Tibial nerve (tissue), 4 donors: ENCODE data around the gene TUBG2. TPM values are rescaled to one million over a fixed set of nuclear protein-coding genes. Genes with fewer than 3 reads are reported as not detected.
A peak's percentile ranks its signal among the peaks of the same experiment; 100 is the strongest.

ENCODE experiments used
- DNase-seq, 2 donors: peaks; one replicate each; pipeline ENCODE4 v3.0.0-alpha.2; 2019; ENCODE audit warnings: low spot score in 2 of 2
- H3K27ac ChIP-seq, 4 donors: fragments of 200-600 bp; sonication (generic) in 3 of 4; one replicate each; pipeline ENCODE4 v1.5.1; 2017 to 2019; ENCODE audit warnings: mild to moderate bottlenecking in 1 of 4
- H3K27me3 ChIP-seq, 2 donors: fragments of 200-600 bp; sonication (generic) in 1 of 2; one replicate each; pipeline versions ENCODE4 v1.5.1 to v1.6.0; 2017 to 2019
- H3K36me3 ChIP-seq, 3 donors: fragments of 200-600 bp; sonication (generic); one replicate each; pipeline ENCODE4 v1.5.1; 2018 to 2019
- H3K4me1 ChIP-seq, 4 donors: fragments of 200-600 bp; sonication (generic) in 3 of 4; one replicate each; pipeline ENCODE4 v1.5.1; 2017 to 2019
- H3K4me3 ChIP-seq, 4 donors: fragments of 200-600 bp; sonication (generic) in 3 of 4; one replicate each; pipeline ENCODE4 v1.5.1; 2017 to 2019; ENCODE audit warnings: mild to moderate bottlenecking in 1 of 4, moderate library complexity in 1 of 4
- H3K9me3 ChIP-seq, 4 donors: fragments of 200-600 bp; sonication (generic) in 3 of 4; one replicate each; pipeline ENCODE4 v1.5.1; 2017 to 2019
- EP300 ChIP-seq, 2 donors: sonication (generic); formaldehyde crosslinking; IDR thresholded peaks; one replicate each; pipeline ENCODE4 v1.6.1; 2017; ENCODE audit warnings: antibody characterized with exemption in 2 of 2, mild to moderate bottlenecking in 1 of 2
- POLR2A ChIP-seq, 2 donors: fragments of 450-650 bp; IDR thresholded peaks; one replicate each; pipeline ENCODE4 v1.6.1; 2017; ENCODE audit warnings: antibody characterized with exemption in 2 of 2, mild to moderate bottlenecking in 2 of 2, moderate library complexity in 2 of 2
- WGBS, 2 donors: methylation state at CpG; one replicate each; pipeline ENCODE4 v1.1.5; 2018; 5-methylcytosine and 5-hydroxymethylcytosine counted together
- total RNA-seq, 4 donors: library from RNA; depleted of rRNA; stranded (reverse); fragments of >200 nt; gene quantifications; one replicate each; pipeline ENCODE4 v1.1.0, GENCODE V29; 2016
- TF ChIP-seq, protein P1 (sequence below), 5 experiments: fragments of 200-600 bp in 3 of 5; fragments of 450-650 bp in 2 of 5; sonication (generic) in 3 of 5; IDR thresholded peaks; one replicate each; pipeline ENCODE4 v1.5.1; 2016 to 2019; ENCODE audit warnings: antibody characterized with exemption in 5 of 5, mild to moderate bottlenecking in 3 of 5, moderate library complexity in 2 of 5

The TUBG2 gene
- total RNA-seq, 4 donors from 2014 or later, result 48.2 to 92.4 (median 77.6) TPM

DNA sequence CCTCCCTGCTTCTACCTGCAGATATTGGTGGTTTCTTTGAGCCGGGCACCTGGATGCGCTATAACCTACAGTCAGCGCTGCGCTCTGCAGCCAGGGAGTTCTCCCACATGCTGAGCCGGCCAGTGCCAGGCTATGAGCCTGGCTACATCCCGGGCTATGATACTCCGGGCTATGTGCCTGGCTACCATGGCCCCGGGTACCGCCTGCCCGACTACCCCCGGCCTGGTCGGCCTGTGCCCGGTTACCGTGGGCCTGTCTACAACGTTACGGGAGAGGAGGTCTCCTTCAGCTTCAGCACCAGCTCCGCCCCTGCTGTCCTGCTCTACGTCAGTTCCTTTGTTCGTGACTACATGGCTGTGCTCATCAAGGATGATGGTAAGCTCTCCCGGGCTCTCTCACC, 36.4 kb downstream of the TUBG2 start:
- TF ChIP-seq EP300 (IDR thresholded peaks at IDR 0.05), result no peak
- no peak for TF ChIP-seq POLR2A (IDR thresholded peaks at IDR 0.05)
- TF ChIP-seq, protein P1, sequence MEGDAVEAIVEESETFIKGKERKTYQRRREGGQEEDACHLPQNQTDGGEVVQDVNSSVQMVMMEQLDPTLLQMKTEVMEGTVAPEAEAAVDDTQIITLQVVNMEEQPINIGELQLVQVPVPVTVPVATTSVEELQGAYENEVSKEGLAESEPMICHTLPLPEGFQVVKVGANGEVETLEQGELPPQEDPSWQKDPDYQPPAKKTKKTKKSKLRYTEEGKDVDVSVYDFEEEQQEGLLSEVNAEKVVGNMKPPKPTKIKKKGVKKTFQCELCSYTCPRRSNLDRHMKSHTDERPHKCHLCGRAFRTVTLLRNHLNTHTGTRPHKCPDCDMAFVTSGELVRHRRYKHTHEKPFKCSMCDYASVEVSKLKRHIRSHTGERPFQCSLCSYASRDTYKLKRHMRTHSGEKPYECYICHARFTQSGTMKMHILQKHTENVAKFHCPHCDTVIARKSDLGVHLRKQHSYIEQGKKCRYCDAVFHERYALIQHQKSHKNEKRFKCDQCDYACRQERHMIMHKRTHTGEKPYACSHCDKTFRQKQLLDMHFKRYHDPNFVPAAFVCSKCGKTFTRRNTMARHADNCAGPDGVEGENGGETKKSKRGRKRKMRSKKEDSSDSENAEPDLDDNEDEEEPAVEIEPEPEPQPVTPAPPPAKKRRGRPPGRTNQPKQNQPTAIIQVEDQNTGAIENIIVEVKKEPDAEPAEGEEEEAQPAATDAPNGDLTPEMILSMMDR (IDR thresholded peaks at IDR 0.05), result no peak
- no peak for DNase-seq
- Histone ChIP-seq H3K27me3 (no peaks in the 10 kb centered on the region), H3K27ac (no peak overlapping the region), H3K4me3 (no peak overlapping the region), H3K36me3 (peaks cover 0 to 99% (median 5%) of the 10 kb centered on the region in 3 donors), H3K4me1 (peaks cover 0 to 17% (median 0%) of the 10 kb centered on the region in 4 donors), H3K9me3 (no peaks in the 10 kb centered on the region)
- WGBS, 2 donors, result 88 to 93% methylated on average over 19 to 20 of the region's 20 CpGs

DNA sequence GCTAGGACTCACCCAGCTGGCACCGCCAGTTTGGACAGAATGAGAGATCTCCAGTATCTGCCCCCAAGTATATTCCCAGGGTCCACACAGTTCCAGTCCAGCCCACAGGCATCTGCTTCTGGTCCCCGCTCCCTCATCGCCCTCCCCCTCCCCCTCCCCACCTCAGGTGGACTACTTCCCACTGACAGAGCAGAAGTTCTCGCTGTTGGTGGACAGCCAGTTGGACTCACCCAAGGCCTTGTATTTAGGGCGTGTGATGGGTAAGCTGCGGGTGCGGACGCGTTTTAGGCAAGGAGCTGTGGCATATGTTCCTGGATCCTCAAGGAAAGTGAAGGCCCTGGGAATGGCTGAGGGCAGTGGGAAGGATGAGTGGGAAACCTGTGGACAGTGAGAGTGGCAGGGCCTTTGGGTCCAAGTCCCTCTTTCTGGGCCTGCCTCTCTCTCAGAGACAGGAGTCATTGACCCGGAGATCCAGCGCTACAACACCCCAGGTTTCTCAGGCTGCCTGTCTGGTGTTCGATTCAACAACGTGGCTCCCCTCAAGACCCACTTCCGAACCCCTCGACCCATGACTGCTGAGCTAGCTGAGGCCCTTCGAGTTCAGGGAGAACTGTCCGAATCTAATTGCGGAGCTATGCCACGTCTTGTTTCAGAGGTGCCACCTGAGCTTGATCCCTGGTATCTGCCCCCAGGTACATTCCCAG, 38.2 kb downstream of the TUBG2 start:
- peaks cover 0 to 26% (median 2%) of the 10 kb centered on the region in 4 donors for H3K4me1 ChIP-seq
- TF ChIP-seq, protein P1 (IDR thresholded peaks at IDR 0.05), result no peak
- no peak for TF ChIP-seq POLR2A (IDR thresholded peaks at IDR 0.05)
- no peak for TF ChIP-seq EP300 (IDR thresholded peaks at IDR 0.05)
- H3K36me3 ChIP-seq, result peaks cover 0 to 97% (median 5%) of the 10 kb centered on the region in 3 donors
- H3K27ac ChIP-seq, result no peak overlapping the region
- WGBS, 2 donors, result 89 to 91% methylated on average over 19 of the region's 19 CpGs
- no peak for DNase-seq
- no peaks in the 10 kb centered on the region for H3K27me3 ChIP-seq
- no peaks in the 10 kb centered on the region for H3K9me3 ChIP-seq
- H3K4me3 ChIP-seq, result no peak overlapping the region

DNA sequence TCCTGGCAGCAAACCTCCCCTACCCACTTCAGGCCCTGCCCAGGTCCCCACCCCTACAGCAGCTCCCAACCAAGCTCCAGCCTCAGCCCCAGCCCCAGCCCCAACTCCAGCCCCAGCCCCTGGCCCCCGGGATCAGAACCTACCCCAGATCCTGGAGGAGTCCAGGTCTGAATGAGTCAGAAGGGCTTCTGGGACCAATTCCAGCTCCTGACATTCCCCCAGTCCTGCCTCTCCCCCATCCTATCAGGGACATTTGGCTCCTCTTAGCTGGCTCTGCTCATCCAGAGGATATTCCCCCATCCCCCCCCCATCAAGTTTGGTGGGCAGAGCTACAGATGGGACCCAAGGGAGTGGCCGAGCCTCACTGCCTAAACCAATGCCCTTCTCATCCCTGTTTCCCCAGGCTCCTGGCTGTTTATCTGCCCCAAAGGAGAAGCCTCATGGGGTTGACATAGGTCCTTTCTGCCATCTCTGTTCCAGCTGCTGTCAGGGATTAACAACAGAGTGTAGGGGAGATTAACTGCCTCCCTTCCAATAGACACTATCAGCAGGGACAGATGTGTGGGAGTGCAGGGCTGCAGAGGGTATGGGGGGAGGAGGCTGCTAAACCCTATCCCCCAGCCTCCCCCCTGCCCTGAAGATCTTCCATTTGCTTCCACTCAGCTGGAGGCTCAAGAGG, 39.8 kb downstream of the TUBG2 start:
- peaks cover 4 to 98% (median 5%) of the 10 kb centered on the region in 3 donors for H3K36me3 ChIP-seq
- TF ChIP-seq, protein P1 (IDR thresholded peaks at IDR 0.05), result no peak
- TF ChIP-seq POLR2A (IDR thresholded peaks at IDR 0.05) (no peak), EP300 (IDR thresholded peaks at IDR 0.05) (no peak)
- no peak overlapping the region for H3K4me3 ChIP-seq
- H3K4me1 ChIP-seq, result peaks cover 0 to 26% (median 2%) of the 10 kb centered on the region in 4 donors
- H3K27ac ChIP-seq, result peak overlapping the region in 2 of 4 donors; percentile 17 to 54
- 55 to 63% methylated on average over 2 of the region's 2 CpGs for WGBS, 2 donors
- DNase-seq, result no peak
- no peaks in the 10 kb centered on the region for H3K9me3 ChIP-seq
- no peaks in the 10 kb centered on the region for H3K27me3 ChIP-seq

DNA sequence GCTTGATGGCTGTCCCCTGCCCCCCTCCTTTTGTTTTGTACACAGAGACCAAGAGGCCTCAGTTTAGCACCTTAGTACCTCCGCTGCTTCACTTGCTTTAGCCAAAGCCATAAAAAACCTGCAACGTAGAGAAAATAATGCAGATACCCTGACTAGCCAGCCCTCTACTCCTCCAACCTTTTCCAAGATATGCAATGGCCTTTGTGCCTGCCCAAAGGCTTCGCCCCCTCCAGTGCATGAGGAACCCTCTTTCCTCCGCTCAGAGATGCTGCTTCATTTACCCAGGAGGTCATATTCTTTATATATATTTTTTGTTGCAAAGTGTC, 40.3 kb downstream of the TUBG2 start:
- Histone ChIP-seq H3K27ac (peak overlapping the region in 2 of 4 donors; percentile 17 to 54), H3K36me3 (peaks cover 4 to 98% (median 5%) of the 10 kb centered on the region in 3 donors), H3K27me3 (no peaks in the 10 kb centered on the region), H3K9me3 (no peaks in the 10 kb centered on the region), H3K4me1 (peaks cover 0 to 26% (median 2%) of the 10 kb centered on the region in 4 donors), H3K4me3 (no peak overlapping the region)
- 78 to 87% methylated on average over 4 of the region's 4 CpGs for WGBS, 2 donors
- no peak for DNase-seq
- TF ChIP-seq EP300 (IDR thresholded peaks at IDR 0.05), result no peak
- TF ChIP-seq, protein P1 (IDR thresholded peaks at IDR 0.05), result no peak
